ENCODE measurements around the gene DGKH. TPM values are rescaled to one million over a fixed set of nuclear protein-coding genes. Genes with fewer than 3 reads are reported as not detected.
"Not testable (repeated sequence)": the region's sequence is repeated elsewhere in the genome, so short reads cannot be mapped to it uniquely, and the experiment has no call there.

Gene DGKH
- total and polyA plus RNA-seq, 2 of the 13 experiments (the other 11 are each of a cell fraction or from before 2014, with no cell fraction given), result 0.01 to 0.13 TPM

- H3K9ac ChIP-seq (ENCODE audit: insufficient read depth, low read depth, low read length); H3K4me2 ChIP-seq (ENCODE audit: low read depth, low read length); BruUV-seq (replicated peaks); FAIRE-seq; POLR2A ChIA-PET; H4K20me1 ChIP-seq (ENCODE audit: insufficient read depth, low read length); in situ Hi-C loops (cut with HindIII; ENCODE audit: extremely low pct_ligation_motif_present, low pct_unique_long_range_greater_than_20kb); H2AFZ ChIP-seq (ENCODE audit: low read length); H3K9me3 ChIP-seq (ENCODE audit: low read length); H3K27ac ChIP-seq (ENCODE audit: extremely low read length, insufficient read depth, low read length); ATAC-seq; H3K4me3 ChIP-seq (replicated peaks in 1 of 3; ENCODE audit: insufficient read depth in 1 of 3, low read depth in 2 of 3, low read length in 3 of 3); intact Hi-C loops (cut with micrococcal nuclease; ENCODE audit: unreplicated experiment); DNase-seq (ENCODE audit: low spot score); H3K79me2 ChIP-seq (ENCODE audit: insufficient read depth, low read length); H3K36me3 ChIP-seq (replicated peaks in 1 of 2; ENCODE audit: control insufficient read depth in 1 of 2, insufficient read depth in 2 of 2, low read length in 2 of 2); CTCF ChIA-PET (ENCODE audit: low intra/inter-chr PET ratio, low total read pairs); H3K4me1 ChIP-seq (ENCODE audit: insufficient read depth, low read length); H3K27me3 ChIP-seq (ENCODE audit: control insufficient read depth in 1 of 2, insufficient read depth in 2 of 2, low read length in 2 of 2): not testable (repeated sequence)
- WGBS (ENCODE audit: low lambda C conversion rate), result 6% methylated on average over 2 of the region's 2 CpGs
These were observed 114.9 kb downstream of the DGKH start for GRCh38 chr13:42163338-42163737.

- H3K4me2 ChIP-seq (ENCODE audit: low read depth, low read length); FAIRE-seq; H2AFZ ChIP-seq (ENCODE audit: low read length); POLR2A ChIA-PET; intact Hi-C loops (cut with micrococcal nuclease; ENCODE audit: unreplicated experiment); in situ Hi-C loops (cut with HindIII; ENCODE audit: extremely low pct_ligation_motif_present, low pct_unique_long_range_greater_than_20kb); H3K9me3 ChIP-seq (ENCODE audit: low read length); H3K79me2 ChIP-seq (ENCODE audit: insufficient read depth, low read length); CTCF ChIA-PET (ENCODE audit: low intra/inter-chr PET ratio, low total read pairs); DNase-seq (ENCODE audit: low spot score); BruUV-seq (replicated peaks); H3K27me3 ChIP-seq (ENCODE audit: control insufficient read depth in 1 of 2, insufficient read depth in 2 of 2, low read length in 2 of 2); H3K4me3 ChIP-seq (replicated peaks in 1 of 3; ENCODE audit: insufficient read depth in 1 of 3, low read depth in 2 of 3, low read length in 3 of 3); H3K36me3 ChIP-seq (replicated peaks in 1 of 2; ENCODE audit: control insufficient read depth in 1 of 2, insufficient read depth in 2 of 2, low read length in 2 of 2); H3K27ac ChIP-seq (ENCODE audit: extremely low read length, insufficient read depth, low read length); H3K4me1 ChIP-seq (ENCODE audit: insufficient read depth, low read length); ATAC-seq; H4K20me1 ChIP-seq (ENCODE audit: insufficient read depth, low read length); H3K9ac ChIP-seq (ENCODE audit: insufficient read depth, low read depth, low read length): not testable (repeated sequence)
These were observed 115.5 kb downstream of the DGKH start for GRCh38 chr13:42163910-42164309.

- ATAC-seq, result no peak
- intact Hi-C loops (cut with micrococcal nuclease; ENCODE audit: unreplicated experiment) (no loop called here), in situ Hi-C loops (cut with HindIII; ENCODE audit: extremely low pct_ligation_motif_present, low pct_unique_long_range_greater_than_20kb) (no loop called here)
- H3K4me2 ChIP-seq (ENCODE audit: low read depth, low read length), result no peak overlapping the region
- no TSS peak for BruUV-seq (replicated peaks)
- CTCF ChIA-PET (ENCODE audit: low intra/inter-chr PET ratio, low total read pairs), result no interaction called here
- POLR2A ChIA-PET, result no interaction called here
- 35% methylated on average over 3 of the region's 3 CpGs for WGBS (ENCODE audit: low lambda C conversion rate)
- no peak overlapping the region for H2AFZ ChIP-seq (ENCODE audit: low read length)
- H3K4me1 ChIP-seq (ENCODE audit: insufficient read depth, low read length), result no peaks in the 10 kb centered on the region
- no peaks in the 10 kb centered on the region for H3K9me3 ChIP-seq (ENCODE audit: low read length)
- H3K4me3 ChIP-seq (replicated peaks in 1 of 3; ENCODE audit: insufficient read depth in 1 of 3, low read depth in 2 of 3, low read length in 3 of 3), result no peak overlapping the region
- no peaks in the 10 kb centered on the region for H3K36me3 ChIP-seq (replicated peaks in 1 of 2; ENCODE audit: control insufficient read depth in 1 of 2, insufficient read depth in 2 of 2, low read length in 2 of 2)
- H3K27me3 ChIP-seq (ENCODE audit: control insufficient read depth in 1 of 2, insufficient read depth in 2 of 2, low read length in 2 of 2), result no peaks in the 10 kb centered on the region
- H3K79me2 ChIP-seq (ENCODE audit: insufficient read depth, low read length), result no peaks in the 10 kb centered on the region
- H4K20me1 ChIP-seq (ENCODE audit: insufficient read depth, low read length), result no peaks in the 10 kb centered on the region
- FAIRE-seq, result no peak
- no peak overlapping the region for H3K9ac ChIP-seq (ENCODE audit: insufficient read depth, low read depth, low read length)
- H3K27ac ChIP-seq (ENCODE audit: extremely low read length, insufficient read depth, low read length), result no peak overlapping the region
- no peak for DNase-seq (ENCODE audit: low spot score)
- TF ChIP-seq ARHGAP35 (CRISPR knock-in tag; IDR thresholded peaks at IDR 0.05; ENCODE audit: borderline replicate concordance), result no peak
- TF ChIP-seq AKNA (CRISPR knock-in tag; IDR thresholded peaks at IDR 0.05; ENCODE audit: borderline replicate concordance), result no peak
- TF ChIP-seq RARG (CRISPR knock-in tag; IDR thresholded peaks at IDR 0.05; ENCODE audit: low read depth), result no peak
- no peak for TF ChIP-seq MTA3 (CRISPR knock-in tag; IDR thresholded peaks at IDR 0.05)
- no peak for TF ChIP-seq ELF3 (CRISPR knock-in tag; IDR thresholded peaks at IDR 0.05)
- TF ChIP-seq ZNF660 (CRISPR knock-in tag; IDR thresholded peaks at IDR 0.05; ENCODE audit: borderline replicate concordance, low read depth), result no peak
- no peak for TF ChIP-seq ZNF749 (CRISPR knock-in tag; IDR thresholded peaks at IDR 0.05; ENCODE audit: borderline replicate concordance)
These were observed 116.2 kb downstream of the DGKH start for GRCh38 chr13:42164557-42165125.
